Testis (tissue), 3 donors: ENCODE data around the gene TBC1D17. TPM values are rescaled to one million over a fixed set of nuclear protein-coding genes. Genes with fewer than 3 reads are reported as not detected.
A peak's percentile ranks its signal among the peaks of the same experiment; 100 is the strongest.

Experiments
- DNase-seq: peaks from one replicate; pipeline ENCODE4 v3.0.0-alpha.2; 2019
- H3K27ac ChIP-seq, 2 donors: fragments of 200-600 bp; sonication (generic); one replicate each; pipeline ENCODE4 v1.5.1; 2019
- H3K27me3 ChIP-seq: fragments of 200-600 bp; sonication (generic); one replicate; pipeline ENCODE4 v1.5.1; 2019
- H3K36me3 ChIP-seq: fragments of 200-600 bp; sonication (generic); one replicate; pipeline ENCODE4 v1.5.1; 2017; ENCODE audit warnings: low read depth; ENCODE audit errors: missing control alignments
- H3K4me1 ChIP-seq: fragments of 200-600 bp; sonication (generic); one replicate; pipeline ENCODE4 v1.5.1; 2019
- H3K4me3 ChIP-seq, 2 donors: fragments of 200-600 bp; sonication (generic); one replicate each; pipeline ENCODE4 v1.5.1; 2017 to 2019
- H3K9me3 ChIP-seq: fragments of 200-600 bp; sonication (generic); one replicate; pipeline ENCODE4 v1.5.1; 2017
- POLR2A ChIP-seq: fragments of 450-650 bp; IDR thresholded peaks from one replicate; pipeline ENCODE4 v1.6.1; 2017; ENCODE audit warnings: antibody characterized with exemption, mild to moderate bottlenecking, moderate library complexity
- WGBS, 2 donors: methylation state at CpG; one replicate each; pipeline ENCODE4 v1.1.5; 2018; 5-methylcytosine and 5-hydroxymethylcytosine counted together
- intact Hi-C: fragments of 100-400 bp; cut with DNase I; formaldehyde crosslinking; loops from one replicate; pipeline ENCODE4 v1.15.1; 2023; ENCODE audit warnings: low total_unique reads
- polyA plus RNA-seq: library from polyadenylated mRNA; stranded (reverse); fragments of 350-450 nt; fragmentation: Illumina TruSeq; extraction: RNeasy Lipid Tissue Mini Kit (QIAGEN cat#74804); gene quantifications from one replicate; pipeline ENCODE4 v1.2.3, GENCODE V29; 2014; ENCODE audit warnings: low read depth, low replicate concordance; ENCODE audit not compliant: insufficient read depth
- total RNA-seq, 2 donors: library from RNA; depleted of rRNA; stranded (reverse); fragments of >200 nt; gene quantifications; one replicate each; pipeline ENCODE4 v1.2.3, GENCODE V29; 2016
- TF ChIP-seq, protein P1 (sequence below), 3 experiments: fragments of 450-650 bp in 2 of 3; fragments of 200-600 bp in 1 of 3; sonication (generic) in 1 of 3; IDR thresholded peaks; one replicate each; pipeline ENCODE4 v1.5.1; 2016 to 2019; ENCODE audit warnings: antibody characterized with exemption in 3 of 3, mild to moderate bottlenecking in 2 of 3, moderate library complexity in 1 of 3

Gene TBC1D17
- total and polyA plus RNA-seq, 3 donors from 2014 or later, result 31.1 to 49.1 (median 47.2) TPM

- H3K4me3 ChIP-seq, result no peak overlapping the region
- no peak for TF ChIP-seq POLR2A
- TF ChIP-seq, protein P1, sequence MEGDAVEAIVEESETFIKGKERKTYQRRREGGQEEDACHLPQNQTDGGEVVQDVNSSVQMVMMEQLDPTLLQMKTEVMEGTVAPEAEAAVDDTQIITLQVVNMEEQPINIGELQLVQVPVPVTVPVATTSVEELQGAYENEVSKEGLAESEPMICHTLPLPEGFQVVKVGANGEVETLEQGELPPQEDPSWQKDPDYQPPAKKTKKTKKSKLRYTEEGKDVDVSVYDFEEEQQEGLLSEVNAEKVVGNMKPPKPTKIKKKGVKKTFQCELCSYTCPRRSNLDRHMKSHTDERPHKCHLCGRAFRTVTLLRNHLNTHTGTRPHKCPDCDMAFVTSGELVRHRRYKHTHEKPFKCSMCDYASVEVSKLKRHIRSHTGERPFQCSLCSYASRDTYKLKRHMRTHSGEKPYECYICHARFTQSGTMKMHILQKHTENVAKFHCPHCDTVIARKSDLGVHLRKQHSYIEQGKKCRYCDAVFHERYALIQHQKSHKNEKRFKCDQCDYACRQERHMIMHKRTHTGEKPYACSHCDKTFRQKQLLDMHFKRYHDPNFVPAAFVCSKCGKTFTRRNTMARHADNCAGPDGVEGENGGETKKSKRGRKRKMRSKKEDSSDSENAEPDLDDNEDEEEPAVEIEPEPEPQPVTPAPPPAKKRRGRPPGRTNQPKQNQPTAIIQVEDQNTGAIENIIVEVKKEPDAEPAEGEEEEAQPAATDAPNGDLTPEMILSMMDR (IDR thresholded peaks at IDR 0.05), result no peak
- peak overlapping the region; percentile 31 to 39 for H3K27ac ChIP-seq
- no peak for DNase-seq
- no peaks in the 10 kb centered on the region for H3K36me3 ChIP-seq
- H3K27me3 ChIP-seq, result no peaks in the 10 kb centered on the region
- peaks cover 35% of the 10 kb centered on the region for H3K4me1 ChIP-seq
- H3K9me3 ChIP-seq, result no peaks in the 10 kb centered on the region
- WGBS, 2 donors, result 75 to 82% methylated on average over 8 to 10 of the region's 10 CpGs
- intact Hi-C loops, result no loop called here
Measured at GRCh38 chr19:49853852-49854377, 23.6 kb upstream of the TBC1D17 start.

DNA sequence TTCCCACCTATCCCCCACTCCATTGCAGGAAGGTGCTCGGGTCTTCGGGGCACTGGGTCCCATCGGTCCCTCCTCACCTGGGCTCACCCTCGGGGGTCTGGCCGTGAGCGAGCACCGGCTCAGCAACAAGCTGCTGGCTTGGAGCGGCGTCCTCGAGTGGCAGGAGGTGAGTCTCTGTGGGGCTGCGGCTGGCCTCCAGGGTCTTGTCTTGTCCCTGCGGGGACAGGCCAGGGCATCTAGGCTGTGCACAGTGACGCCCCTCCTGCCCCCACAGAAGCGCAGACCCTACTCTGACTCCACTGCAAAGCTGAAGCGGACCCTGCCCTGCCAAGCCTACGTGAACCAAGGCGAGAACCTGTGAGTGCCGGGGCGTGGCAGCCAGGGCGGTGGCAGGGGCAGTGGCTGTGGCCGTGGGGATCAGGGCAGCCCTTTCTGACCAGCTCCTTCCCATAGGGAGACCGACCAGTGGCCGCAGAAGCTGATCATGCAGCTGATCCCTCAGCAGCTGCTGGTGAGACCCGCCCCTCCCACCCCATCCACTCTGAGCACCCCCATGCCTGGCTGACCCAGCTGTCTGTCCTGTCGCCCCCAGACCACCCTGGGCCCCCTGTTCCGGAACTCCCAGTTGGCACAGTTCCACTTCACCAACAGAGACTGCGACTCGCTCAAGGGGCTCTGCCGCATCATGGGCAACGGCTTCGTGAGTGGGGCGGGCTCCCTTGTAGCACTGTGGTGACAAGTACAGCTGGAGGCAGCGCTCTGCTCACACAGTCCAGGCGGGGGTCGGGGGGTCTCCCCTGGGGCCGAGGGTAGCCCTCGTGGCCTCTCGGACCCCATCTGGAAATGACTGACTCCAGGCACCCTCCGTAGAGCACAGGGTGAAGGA lies 22.9 kb upstream of the TBC1D17 start:
- Histone ChIP-seq H3K27me3 (no peaks in the 10 kb centered on the region), H3K4me3 (no peak overlapping the region), H3K36me3 (no peaks in the 10 kb centered on the region), H3K4me1 (peaks cover 40% of the 10 kb centered on the region), H3K9me3 (no peaks in the 10 kb centered on the region), H3K27ac (peak overlapping the region in 1 of 2 donors; percentile 31)
- no peak for DNase-seq
- no peak for TF ChIP-seq POLR2A
- TF ChIP-seq, protein P1 (IDR thresholded peaks at IDR 0.05), result no peak
- WGBS, 2 donors, result 87 to 90% methylated on average over 6 to 36 of the region's 39 CpGs
- intact Hi-C loops, result no loop called here

DNA sequence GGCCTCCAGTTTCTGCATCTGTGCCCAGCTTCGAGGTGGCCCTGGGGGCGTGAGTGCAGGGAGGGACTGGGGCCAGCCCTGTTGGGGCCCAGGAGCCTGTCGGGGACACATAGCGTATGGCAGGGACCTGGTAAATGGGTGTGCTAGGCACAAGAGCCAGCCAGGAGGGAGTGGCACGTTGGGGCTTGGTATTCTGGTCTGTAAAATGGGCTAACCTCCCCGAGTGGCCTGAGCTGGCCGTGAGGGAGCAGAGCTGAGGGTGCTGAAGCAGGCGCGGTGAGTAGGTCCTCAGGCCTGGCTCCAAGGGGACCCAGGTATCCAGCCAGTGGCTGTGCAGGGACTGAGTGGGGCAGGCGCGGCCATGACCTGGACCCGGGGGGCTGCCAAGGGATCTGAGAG lies 22.2 kb upstream of the TBC1D17 start:
- intact Hi-C loops, result no loop called here
- 80 to 87% methylated on average over 3 to 12 of the region's 12 CpGs for WGBS, 2 donors
- DNase-seq, result no peak
- Histone ChIP-seq H3K9me3 (no peaks in the 10 kb centered on the region), H3K4me1 (peaks cover 47% of the 10 kb centered on the region), H3K27me3 (no peaks in the 10 kb centered on the region), H3K27ac (peak overlapping the region in 1 of 2 donors; percentile 30), H3K36me3 (no peaks in the 10 kb centered on the region), H3K4me3 (no peak overlapping the region)
- TF ChIP-seq, protein P1 (IDR thresholded peaks at IDR 0.05), result no peak
- TF ChIP-seq POLR2A, result no peak

DNA sequence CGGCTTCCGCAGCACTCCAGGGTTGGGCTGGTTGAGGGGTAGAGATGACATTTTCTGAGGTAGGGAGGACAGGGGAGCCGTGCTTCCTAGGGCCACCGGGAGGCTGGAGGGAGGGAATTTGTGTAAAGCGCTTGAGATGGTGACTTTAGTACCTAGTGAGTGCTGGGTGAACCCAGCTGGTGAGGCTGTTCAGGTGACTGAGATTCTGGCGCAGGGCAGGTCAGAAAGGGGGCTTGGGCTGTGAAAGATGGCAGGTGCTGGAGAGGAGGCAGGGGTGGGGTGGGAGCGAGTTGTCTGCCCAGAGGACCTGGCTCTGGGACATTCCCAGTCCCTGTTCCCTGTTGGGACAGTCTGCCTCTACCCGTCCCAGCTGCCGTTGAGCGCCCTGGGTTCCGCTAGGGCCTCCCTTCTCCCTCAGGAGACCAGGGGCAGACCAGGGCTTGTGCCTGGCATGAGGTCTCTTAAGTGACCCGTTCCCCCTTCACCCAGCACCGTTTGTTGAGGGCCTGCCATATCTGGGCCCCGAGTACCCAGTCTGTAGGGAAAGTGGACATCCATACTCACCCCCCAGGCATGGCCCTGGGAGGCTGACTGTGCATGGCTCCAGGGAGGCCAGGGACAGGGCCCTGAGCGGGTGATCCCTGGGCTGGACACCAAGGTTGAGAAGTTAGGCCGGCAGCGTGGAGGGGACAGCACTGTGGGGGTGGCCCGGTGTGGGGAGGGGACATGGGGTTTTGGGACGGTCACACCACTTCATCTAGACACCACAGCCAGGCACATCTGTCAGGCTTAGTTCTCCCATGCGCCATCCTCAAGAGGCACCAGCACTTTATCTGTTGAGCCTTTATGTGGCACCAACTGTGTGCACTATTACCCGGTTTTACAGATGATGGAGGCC lies 21.6 kb upstream of the TBC1D17 start:
- no peak for TF ChIP-seq POLR2A
- TF ChIP-seq, protein P1 (IDR thresholded peaks at IDR 0.05), result no peak
- no peak for DNase-seq
- 81 to 91% methylated on average over 10 to 20 of the region's 21 CpGs for WGBS, 2 donors
- Histone ChIP-seq H3K27me3 (no peaks in the 10 kb centered on the region), H3K4me1 (peaks cover 53% of the 10 kb centered on the region), H3K4me3 (no peak overlapping the region), H3K9me3 (no peaks in the 10 kb centered on the region), H3K27ac (peak overlapping the region in 1 of 2 donors; percentile 30), H3K36me3 (no peaks in the 10 kb centered on the region)
- intact Hi-C loops, result no loop called here
